H4 (cell line): Measurements from ENCODE around the gene TSACC. TPM values are rescaled to one million over a fixed set of nuclear protein-coding genes. Genes with fewer than 3 reads are reported as not detected.
"Not testable (repeated sequence)": the region's sequence is repeated elsewhere in the genome, so short reads cannot be mapped to it uniquely, and the experiment has no call there.

Experiments
- DNase-seq: peaks from one replicate; pipeline ENCODE4 v3.0.0-alpha.2; 2015; ENCODE audit warnings: low spot score
- total RNA-seq: library from RNA; depleted of rRNA; stranded (reverse); fragments of >200 nt; shearing (Covaris generic); gene quantifications from 2 replicates; pipeline ENCODE4 v1.2.3, GENCODE V29; 2014; rRNA removed

The TSACC gene
- total RNA-seq: 0.23 and 0.39 TPM in 2 replicates

- peak; percentile 100 for DNase-seq
These were observed at the start of gene TSACC, which contains the start of gene CCT3 for GRCh38 chr1:156338180-156338976. TSS of gene TSACC (plus strand) at chr1:156338526. CDS start at chr1:156339758, 1,232 bp downstream. TSS of gene CCT3 (minus strand) at chr1:156338292. CDS start at chr1:156338184, 108 bp downstream.

- DNase-seq: no peak
These were observed 48.5 kb upstream of the TSACC start for GRCh38 chr1:156289857-156290256.

- DNase-seq: peak; percentile 25
These were observed 46.9 kb upstream of the TSACC start for GRCh38 chr1:156291226-156292061.

DNA sequence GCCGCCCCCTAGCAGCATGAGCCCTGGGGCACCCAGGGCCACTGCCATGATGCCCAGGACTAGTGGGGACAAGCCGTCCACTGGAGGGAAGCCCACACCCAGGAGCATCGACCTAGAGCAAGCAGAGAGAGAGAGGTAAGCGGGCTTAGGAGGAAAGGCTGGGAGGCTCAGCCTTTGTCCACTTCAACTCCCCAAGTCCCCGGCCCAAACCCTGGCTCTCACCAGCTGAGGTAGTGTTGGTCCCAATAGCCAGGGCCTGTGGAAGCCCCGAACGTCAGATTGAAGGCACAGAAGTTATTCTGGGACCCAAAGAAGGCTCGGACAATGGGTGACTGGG, 45.3 kb upstream of the TSACC start:
- DNase-seq: no peak

GRCh38 chr1:156293895-156294294, 44.4 kb upstream of the TSACC start:
- DNase-seq: no peak

- peak; percentile 49 for DNase-seq
These were observed 42.9 kb upstream of the TSACC start, which contains the start of gene GLMP for GRCh38 chr1:156295391-156295947. TSS of gene GLMP (minus strand) at chr1:156295679. CDS start at chr1:156295645, 34 bp downstream.

GRCh38 chr1:156298852-156299357, 39.4 kb upstream of the TSACC start, which contains the start of gene VHLL:
TSS of gene VHLL (minus strand) at chr1:156299307. CDS start at chr1:156299189, 118 bp downstream.
- DNase-seq: no peak

GRCh38 chr1:156303241-156303640, 35.1 kb upstream of the TSACC start:
- no peak for DNase-seq

- DNase-seq: no peak
These were observed 33.1 kb upstream of the TSACC start for GRCh38 chr1:156305215-156305614.

DNA sequence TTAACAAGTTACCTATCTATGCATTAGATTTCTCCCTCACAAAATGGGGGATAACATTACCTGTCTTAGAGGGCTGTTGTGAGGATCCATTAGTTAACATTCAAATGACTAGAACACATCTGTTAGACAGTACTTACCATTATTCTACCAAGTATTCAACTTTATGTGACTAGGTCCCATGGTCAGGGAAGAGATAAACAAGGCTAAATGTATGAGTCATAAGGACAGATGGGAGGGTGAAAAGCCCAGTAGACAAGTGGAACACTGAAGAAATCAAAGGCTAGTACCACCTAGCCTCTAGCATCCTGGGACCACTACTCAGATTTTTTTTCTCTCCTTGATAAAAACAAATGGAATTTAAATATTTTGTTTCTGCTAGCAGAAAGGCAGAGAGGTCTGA, 30.2 kb upstream of the TSACC start:
- DNase-seq: no peak

DNA sequence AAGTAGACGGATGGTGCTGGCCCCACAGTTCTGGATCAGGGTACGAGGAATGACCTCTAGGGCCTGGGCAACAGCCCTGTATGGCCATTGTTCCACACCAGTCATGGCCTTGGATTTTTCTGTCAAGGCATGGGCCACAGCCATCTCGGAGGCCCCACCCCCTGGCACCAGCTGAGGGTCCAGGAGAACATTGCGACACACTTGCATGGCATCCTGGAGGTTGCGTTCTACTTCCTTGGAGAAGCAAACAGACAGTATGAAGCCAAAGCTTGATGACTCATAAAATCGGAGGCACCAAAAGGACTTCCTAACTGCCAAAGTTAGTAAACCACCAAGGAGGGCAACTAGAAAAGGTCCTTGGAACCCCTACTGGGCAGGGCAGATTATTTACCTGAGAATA, 27.4 kb upstream of the TSACC start:
- DNase-seq: peak; percentile 52

- no peak for DNase-seq
These were observed 21.4 kb upstream of the TSACC start for GRCh38 chr1:156316909-156317308.

- DNase-seq: no peak
These were observed 18.7 kb upstream of the TSACC start for GRCh38 chr1:156319664-156320063.

DNA sequence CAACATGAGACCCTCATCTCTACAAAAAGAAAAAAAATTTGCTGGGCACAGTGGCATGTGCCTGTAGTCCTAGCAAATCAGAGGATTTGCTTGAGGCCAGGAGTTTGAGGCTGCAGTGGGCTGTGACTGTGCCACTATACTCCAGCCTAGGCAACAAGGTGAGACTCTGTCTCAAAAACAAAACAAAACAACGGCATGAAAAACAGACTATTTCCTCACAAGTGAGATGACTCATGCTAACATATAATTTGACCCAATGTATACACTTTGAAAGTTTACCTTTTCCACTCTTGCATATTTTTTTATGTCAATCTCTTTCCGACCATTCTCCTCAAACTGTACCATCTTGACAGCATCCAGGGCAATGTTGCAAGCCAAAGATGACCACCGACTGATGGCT, 17.8 kb upstream of the TSACC start:
- DNase-seq: no peak

DNA sequence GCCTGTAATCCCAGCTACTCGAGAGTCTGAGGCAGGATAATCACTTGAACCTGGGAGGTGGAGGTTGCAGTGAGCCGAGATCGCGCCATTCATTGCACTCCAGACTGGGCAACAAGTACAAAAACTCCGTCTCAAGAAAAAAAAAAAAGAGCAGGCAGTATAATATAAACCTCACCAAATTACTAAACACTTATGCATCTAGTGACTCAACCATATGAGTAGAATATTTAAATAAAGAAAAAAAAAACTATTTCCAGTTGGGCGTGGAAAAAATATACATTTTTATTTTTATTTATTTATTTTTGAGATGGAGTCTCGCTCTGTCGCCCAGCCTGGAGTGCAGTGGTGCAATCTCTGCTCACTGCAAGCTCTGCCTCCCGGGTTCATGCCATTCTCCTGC, 15.1 kb upstream of the TSACC start:
- DNase-seq: not testable (repeated sequence)

DNA sequence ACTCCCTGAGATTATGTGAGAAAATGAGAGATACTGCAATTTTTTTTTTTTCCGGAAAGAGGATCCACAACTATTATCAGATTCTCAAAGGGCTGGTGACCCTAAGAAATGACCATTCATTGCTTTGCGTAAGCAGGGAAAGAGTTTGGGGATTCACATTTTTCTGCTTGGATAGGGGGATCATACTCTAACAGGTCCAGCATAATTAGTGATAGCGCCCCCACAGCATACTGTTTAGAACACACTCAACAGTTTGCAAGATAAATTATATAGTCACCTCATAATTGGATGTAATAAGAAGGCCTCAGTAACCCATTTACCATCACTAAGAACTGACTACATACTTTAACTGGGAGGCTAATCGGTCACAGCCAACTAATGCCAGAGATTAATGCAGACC, 2.1 kb upstream of the TSACC start:
- DNase-seq: no peak

DNA sequence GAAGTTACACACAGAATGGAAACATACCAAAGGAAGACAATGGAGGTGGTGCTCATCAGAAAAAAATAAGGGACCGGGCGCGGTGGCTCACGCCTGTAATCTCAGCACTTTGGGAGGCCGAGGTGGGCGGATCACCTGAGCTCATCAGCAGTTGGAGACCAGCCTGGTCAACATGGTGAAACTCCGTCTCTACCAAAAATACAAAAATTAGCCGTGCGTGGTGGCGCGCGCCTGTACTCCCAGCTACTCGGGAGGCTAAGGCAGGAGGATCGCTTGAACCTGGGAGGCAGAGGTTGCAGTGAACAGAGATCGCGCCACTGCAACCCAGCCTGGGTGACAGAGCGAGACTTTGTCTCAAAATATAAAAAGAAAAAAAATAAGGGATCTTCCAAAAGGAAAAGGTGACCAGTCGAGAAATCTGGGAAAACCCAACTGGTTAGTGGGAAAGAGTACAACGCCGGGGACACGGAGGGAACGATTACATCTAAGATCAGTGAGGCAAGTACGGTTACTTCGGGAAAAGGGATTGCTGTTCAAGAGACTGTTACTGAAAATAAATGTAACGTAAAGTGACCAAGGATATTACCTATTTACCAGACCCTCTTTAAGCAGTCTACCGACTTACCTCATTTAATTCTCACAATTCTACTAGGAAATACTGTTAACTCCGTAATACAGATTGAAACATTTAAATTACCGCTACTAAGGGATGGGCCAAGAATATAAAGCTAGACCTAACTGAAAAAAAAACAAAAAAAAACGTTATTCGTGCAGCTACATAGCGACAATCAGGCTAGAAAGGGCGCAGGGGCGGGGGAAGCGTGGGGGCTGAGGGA, 1.1 kb upstream of the TSACC start:
- no peak for DNase-seq

DNA sequence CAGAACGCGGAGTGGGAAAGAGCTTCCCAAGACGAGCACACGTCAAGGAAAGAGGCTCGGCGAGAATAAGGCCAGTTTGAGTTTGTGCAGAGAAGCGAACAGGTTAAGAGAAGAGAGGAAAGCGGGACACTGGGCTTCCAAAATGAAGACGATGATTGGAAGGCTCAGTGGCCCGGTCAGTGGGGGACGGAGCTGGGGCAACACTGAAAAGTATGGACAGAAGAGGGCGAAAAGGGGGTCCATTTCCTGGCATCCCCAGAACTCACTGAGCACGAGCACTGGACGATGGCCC, 492 bp upstream of the TSACC start:
- DNase-seq: no peak

- DNase-seq: no peak
These were observed 4.0 kb downstream of the TSACC start for GRCh38 chr1:156342166-156342955.

- no peak for DNase-seq
These were observed 6.1 kb downstream of the TSACC start for GRCh38 chr1:156344409-156344808.

DNA sequence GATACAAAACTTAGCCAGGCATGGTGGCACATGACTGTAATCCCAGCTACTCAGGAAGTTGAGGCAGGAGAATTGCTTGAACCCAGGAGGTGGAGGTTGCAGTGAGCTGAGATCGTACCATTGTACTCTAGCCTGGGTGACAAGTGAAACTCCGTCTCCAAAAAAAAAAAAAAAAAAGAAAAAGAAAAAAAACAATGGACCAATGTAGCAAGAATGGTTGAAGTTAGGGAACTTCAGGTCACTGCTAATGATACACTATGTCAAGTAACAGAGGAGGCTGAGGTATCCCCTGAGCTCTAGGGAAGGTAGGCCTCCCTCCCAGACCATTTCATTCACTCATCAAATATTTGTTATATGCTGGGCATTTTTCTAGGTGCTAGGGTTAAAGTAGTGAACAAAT, 7.7 kb downstream of the TSACC start:
- DNase-seq: not testable (repeated sequence)
